Activated CD8-positive, alpha-beta memory T cell treated with anti-CD3 and anti-CD28 coated beads for 1 hour (primary cell): ENCODE data around the gene EBPL.

Source experiments
- DNase-seq, 2 donors: peaks; one replicate each; pipeline ENCODE4 v3.0.0-alpha.2; 2020; ENCODE audit warnings: low read depth in 1 of 2; ENCODE audit errors: extremely low read depth in 1 of 2

Gene EBPL

GRCh38 chr13:49676581-49677298, 14.5 kb downstream of the EBPL start:
- no peak for DNase-seq

GRCh38 chr13:49670828-49671227, 20.5 kb downstream of the EBPL start:
- no peak for DNase-seq

GRCh38 chr13:49669735-49670309, 21.5 kb downstream of the EBPL start:
- DNase-seq = no peak

GRCh38 chr13:49667773-49668172, 23.5 kb downstream of the EBPL start:
- no peak for DNase-seq

- no peak for DNase-seq
Measured at GRCh38 chr13:49664606-49665005, 26.7 kb downstream of the EBPL start.

GRCh38 chr13:49657241-49657641, 34.0 kb downstream of the EBPL start:
- DNase-seq = no peak

GRCh38 chr13:49655906-49656305, 35.4 kb downstream of the EBPL start:
- DNase-seq = no peak

GRCh38 chr13:49654011-49654410, 37.3 kb downstream of the EBPL start:
- no peak for DNase-seq

- no peak for DNase-seq
Measured at GRCh38 chr13:49653478-49653877, 37.8 kb downstream of the EBPL start.

GRCh38 chr13:49652355-49653305, 38.7 kb downstream of the EBPL start:
- DNase-seq = no peak

- no peak for DNase-seq
Measured at GRCh38 chr13:49651570-49652354, 39.5 kb downstream of the EBPL start.

- DNase-seq = no peak
Measured at GRCh38 chr13:49649963-49650312, 41.3 kb downstream of the EBPL start.

GRCh38 chr13:49649244-49649962, 41.9 kb downstream of the EBPL start:
- no peak for DNase-seq

- no peak for DNase-seq
Measured at GRCh38 chr13:49646688-49647087, 44.6 kb downstream of the EBPL start.

GRCh38 chr13:49645451-49645850, 45.8 kb downstream of the EBPL start:
- DNase-seq = no peak

GRCh38 chr13:49643035-49643646, 48.1 kb downstream of the EBPL start:
- DNase-seq = no peak

- DNase-seq = no peak
Measured at GRCh38 chr13:49641801-49642291, 49.4 kb downstream of the EBPL start.

GRCh38 chr13:49638744-49639072, 52.6 kb downstream of the EBPL start:
- DNase-seq = no peak

GRCh38 chr13:49638030-49638743, 53.1 kb downstream of the EBPL start:
- DNase-seq = no peak
